ENCODE results near the gene AGBL4. TPM values are rescaled to one million over a fixed set of nuclear protein-coding genes. Genes with fewer than 3 reads are reported as not detected.

Gene AGBL4
- total RNA-seq, 1 experiment from 2014 or later: not detected

GRCh38 chr1:48677306-48678287, 1346.2 kb downstream of the AGBL4 start:
- no TSS peak for BruUV-seq (replicated peaks)
- Histone ChIP-seq H3K27ac (ENCODE audit: low read depth, low read length) (no peak overlapping the region), H3K9me3 (ENCODE audit: control insufficient read depth in 1 of 2, insufficient read depth in 1 of 2, low read depth in 1 of 2, low read length in 2 of 2) (no peaks in the 10 kb centered on the region), H3K36me3 (ENCODE audit: control insufficient read depth in 1 of 2, insufficient read depth in 2 of 2, low read length in 2 of 2) (no peaks in the 10 kb centered on the region), H3K79me2 (ENCODE audit: insufficient read depth, low read length) (no peaks in the 10 kb centered on the region), H3K4me1 (ENCODE audit: control insufficient read depth in 1 of 2, insufficient read depth in 2 of 2, low read length in 2 of 2) (no peaks in the 10 kb centered on the region), H3K9me2 (ENCODE audit: insufficient read depth) (no peaks in the 10 kb centered on the region), H2AFZ (ENCODE audit: low read depth, low read length, poor library complexity, severe bottlenecking) (no peak overlapping the region), H3K9ac (ENCODE audit: low read length) (no peak overlapping the region), H3K4me3 (replicated peaks in 1 of 2; ENCODE audit: low read depth in 1 of 2, low read length in 2 of 2) (no peak overlapping the region), H4K20me1 (ENCODE audit: insufficient read depth) (no peaks in the 10 kb centered on the region), H3K4me2 (ENCODE audit: low read length) (no peak overlapping the region), H3K27me3 (ENCODE audit: insufficient read depth, low read length) (peaks cover 33% of the 10 kb centered on the region)
- RAD21 ChIA-PET (ENCODE audit: low non-redundant PET in 1 of 2, low total read pairs in 2 of 2, uncharacterized antibody in 2 of 2, unreplicated experiment in 2 of 2): interaction anchor here (1.0 to 1.6 kb wide), 3 partner anchors 11 to 1671 kb away, joined by 3 to 4 read pairs (median 3); no protein-coding TSS in a partner anchor
- DNase-seq (ENCODE audit: low read depth, low spot score) (peak; percentile 37), ATAC-seq (peak; percentile 91)
- POLR2A ChIA-PET: interaction anchor here (1.0 kb wide), 1 partner anchor 23 kb away, joined by 4 read pairs; no protein-coding TSS in a partner anchor
- TF ChIP-seq EGR1 (IDR thresholded peaks at IDR 0.05; ENCODE audit: low read depth) (no peak), RAD21 (IDR thresholded peaks at IDR 0.05; ENCODE audit: low read depth) (peak; percentile 43)
- TF ChIP-seq, protein P1, sequence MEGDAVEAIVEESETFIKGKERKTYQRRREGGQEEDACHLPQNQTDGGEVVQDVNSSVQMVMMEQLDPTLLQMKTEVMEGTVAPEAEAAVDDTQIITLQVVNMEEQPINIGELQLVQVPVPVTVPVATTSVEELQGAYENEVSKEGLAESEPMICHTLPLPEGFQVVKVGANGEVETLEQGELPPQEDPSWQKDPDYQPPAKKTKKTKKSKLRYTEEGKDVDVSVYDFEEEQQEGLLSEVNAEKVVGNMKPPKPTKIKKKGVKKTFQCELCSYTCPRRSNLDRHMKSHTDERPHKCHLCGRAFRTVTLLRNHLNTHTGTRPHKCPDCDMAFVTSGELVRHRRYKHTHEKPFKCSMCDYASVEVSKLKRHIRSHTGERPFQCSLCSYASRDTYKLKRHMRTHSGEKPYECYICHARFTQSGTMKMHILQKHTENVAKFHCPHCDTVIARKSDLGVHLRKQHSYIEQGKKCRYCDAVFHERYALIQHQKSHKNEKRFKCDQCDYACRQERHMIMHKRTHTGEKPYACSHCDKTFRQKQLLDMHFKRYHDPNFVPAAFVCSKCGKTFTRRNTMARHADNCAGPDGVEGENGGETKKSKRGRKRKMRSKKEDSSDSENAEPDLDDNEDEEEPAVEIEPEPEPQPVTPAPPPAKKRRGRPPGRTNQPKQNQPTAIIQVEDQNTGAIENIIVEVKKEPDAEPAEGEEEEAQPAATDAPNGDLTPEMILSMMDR (IDR thresholded peaks at IDR 0.05 in 2 of 3, conservative IDR thresholded peaks at IDR 0.05 in 1 of 3; ENCODE audit: borderline replicate concordance in 1 of 3, insufficient read depth in 1 of 3, low read depth in 2 of 3, low read length in 2 of 3): peak; percentile 36 to 75 (median 73); a peak in 5 of 6 replicates
- intact Hi-C loops (cut with micrococcal nuclease): loop anchor here (1.0 to 5.0 kb wide), 3 partner anchors 139 to 1671 kb away; no protein-coding TSS in a partner anchor
- CTCF ChIA-PET: interaction anchor here (0.5 to 2.5 kb wide), 19 partner anchors 8 to 1671 kb away, joined by 3 to 21 read pairs (median 3); no protein-coding TSS in a partner anchor

Data from HCT116 (cell line).